HG03108 (cell line): ENCODE measurements around the gene P4HA1.

ENCODE experiments used
- ATAC-seq: cut with Tn5 transposase; IDR thresholded peaks from one replicate; pipeline ENCODE4 v1.9.1; 2021; ENCODE audit warnings: moderate library complexity; ENCODE audit not compliant: unreplicated experiment

Gene P4HA1

DNA sequence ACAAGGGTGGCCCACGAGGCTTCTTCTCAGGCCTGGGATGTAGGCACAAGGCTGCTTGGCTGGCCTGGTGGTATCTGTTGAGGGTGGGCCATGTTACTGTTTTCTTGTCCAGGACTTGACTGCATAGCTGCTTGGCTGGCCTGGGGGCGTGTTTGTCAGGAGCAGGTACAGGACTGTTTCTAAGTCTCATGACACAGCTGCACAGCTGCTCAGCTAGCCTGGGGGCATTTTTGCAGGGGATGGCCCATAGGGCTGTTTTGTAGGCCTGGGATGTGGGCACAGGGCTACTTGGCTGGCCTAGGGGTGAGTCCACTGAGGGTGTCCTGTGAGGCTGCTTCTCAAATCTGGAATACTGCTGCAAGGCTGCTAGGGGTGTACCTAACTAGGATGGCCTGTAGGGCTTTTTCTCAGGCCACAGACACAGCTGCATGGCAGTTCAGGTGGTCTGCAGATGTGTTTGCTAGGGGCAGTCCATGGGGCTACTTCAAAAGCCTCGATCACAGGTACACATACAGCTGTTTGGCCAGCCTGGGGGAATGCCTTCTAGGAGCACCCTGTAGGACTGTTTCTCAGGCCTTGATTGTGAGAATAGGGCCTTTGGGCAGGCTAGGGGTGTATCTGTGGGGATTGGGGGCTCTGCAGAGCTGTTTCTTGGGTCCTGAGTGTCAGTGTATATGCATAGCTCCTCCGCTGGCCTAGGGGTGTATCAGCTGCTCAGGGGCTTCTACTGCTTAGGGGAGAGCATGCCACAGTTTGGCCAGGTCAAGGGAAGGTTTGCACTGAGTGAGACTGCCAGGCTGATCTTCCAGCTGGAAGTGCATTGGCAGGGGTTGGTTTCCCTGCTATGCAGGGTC is 115.4 kb downstream of the P4HA1 start:
- ATAC-seq = no peak

DNA sequence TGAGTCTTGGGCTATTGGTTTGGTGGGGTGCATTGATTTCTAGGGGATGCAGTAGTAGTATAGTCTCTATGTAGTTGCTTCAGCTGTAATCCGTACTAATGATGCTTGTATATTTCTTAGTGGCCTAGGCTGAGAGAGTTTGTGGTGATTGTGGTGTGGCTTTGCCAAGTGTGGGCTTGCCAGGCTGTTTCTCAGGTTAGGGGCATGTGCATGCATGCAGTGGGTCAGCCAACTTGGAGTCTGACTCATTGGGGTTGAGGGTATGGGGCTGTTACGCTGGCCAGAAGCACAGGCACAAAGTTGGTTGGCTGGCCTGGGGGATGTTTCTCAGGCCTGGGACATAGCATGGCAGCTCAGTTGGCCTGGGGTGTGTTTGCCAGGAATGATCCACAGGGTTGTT is 116.3 kb downstream of the P4HA1 start:
- no peak for ATAC-seq

DNA sequence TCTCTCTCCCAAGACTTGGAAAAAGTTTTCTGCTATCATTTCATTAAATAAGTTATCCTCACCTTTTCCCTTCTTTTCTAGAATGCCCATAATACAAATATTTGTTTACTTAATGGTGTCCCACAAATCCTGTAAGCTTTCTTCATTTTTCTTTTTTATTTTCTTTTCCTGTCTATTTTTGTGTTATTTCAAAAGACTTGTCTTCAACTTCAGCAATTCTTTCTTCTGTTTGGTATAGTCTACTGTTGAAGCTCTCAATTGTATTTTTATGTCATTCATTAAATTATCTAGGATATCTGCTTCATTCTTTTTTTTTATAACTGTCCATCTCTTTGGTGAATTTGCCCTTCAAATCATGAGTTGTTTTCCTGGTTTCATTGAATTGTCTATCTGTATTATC is 117.0 kb downstream of the P4HA1 start:
- no peak for ATAC-seq

DNA sequence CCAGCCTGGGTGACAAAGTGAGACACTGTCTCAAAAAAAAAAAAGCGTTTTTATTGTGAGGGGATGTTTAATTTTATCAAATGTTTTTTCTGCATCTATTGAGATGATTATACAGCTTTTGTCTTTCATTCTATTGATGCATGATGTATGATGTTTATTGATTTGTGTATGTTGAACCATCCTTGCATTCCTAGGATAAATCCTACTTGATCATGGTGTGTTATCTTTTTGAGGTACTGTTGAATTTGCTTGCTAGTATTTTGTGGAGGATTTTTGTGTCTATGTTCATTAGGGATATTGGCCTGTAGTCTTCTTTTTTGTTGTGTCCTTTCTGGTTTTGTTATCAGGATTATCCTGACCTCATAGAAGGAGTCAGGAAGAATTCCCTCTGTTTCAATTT is 119.8 kb downstream of the P4HA1 start:
- ATAC-seq = no peak
